Measurements from ENCODE around the gene KDM3A. TPM values are rescaled to one million over a fixed set of nuclear protein-coding genes. Genes with fewer than 3 reads are reported as not detected.
A peak's percentile ranks its signal among the peaks of the same experiment; 100 is the strongest.

Gene KDM3A, protein sequence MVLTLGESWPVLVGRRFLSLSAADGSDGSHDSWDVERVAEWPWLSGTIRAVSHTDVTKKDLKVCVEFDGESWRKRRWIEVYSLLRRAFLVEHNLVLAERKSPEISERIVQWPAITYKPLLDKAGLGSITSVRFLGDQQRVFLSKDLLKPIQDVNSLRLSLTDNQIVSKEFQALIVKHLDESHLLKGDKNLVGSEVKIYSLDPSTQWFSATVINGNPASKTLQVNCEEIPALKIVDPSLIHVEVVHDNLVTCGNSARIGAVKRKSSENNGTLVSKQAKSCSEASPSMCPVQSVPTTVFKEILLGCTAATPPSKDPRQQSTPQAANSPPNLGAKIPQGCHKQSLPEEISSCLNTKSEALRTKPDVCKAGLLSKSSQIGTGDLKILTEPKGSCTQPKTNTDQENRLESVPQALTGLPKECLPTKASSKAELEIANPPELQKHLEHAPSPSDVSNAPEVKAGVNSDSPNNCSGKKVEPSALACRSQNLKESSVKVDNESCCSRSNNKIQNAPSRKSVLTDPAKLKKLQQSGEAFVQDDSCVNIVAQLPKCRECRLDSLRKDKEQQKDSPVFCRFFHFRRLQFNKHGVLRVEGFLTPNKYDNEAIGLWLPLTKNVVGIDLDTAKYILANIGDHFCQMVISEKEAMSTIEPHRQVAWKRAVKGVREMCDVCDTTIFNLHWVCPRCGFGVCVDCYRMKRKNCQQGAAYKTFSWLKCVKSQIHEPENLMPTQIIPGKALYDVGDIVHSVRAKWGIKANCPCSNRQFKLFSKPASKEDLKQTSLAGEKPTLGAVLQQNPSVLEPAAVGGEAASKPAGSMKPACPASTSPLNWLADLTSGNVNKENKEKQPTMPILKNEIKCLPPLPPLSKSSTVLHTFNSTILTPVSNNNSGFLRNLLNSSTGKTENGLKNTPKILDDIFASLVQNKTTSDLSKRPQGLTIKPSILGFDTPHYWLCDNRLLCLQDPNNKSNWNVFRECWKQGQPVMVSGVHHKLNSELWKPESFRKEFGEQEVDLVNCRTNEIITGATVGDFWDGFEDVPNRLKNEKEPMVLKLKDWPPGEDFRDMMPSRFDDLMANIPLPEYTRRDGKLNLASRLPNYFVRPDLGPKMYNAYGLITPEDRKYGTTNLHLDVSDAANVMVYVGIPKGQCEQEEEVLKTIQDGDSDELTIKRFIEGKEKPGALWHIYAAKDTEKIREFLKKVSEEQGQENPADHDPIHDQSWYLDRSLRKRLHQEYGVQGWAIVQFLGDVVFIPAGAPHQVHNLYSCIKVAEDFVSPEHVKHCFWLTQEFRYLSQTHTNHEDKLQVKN (N-terminal part only)
- 100 to 1,000 TPM in 1 of 4 donors, 10 to 100 TPM in 3; 42.9 to 153 (median 64.9) TPM for total RNA-seq

DNA sequence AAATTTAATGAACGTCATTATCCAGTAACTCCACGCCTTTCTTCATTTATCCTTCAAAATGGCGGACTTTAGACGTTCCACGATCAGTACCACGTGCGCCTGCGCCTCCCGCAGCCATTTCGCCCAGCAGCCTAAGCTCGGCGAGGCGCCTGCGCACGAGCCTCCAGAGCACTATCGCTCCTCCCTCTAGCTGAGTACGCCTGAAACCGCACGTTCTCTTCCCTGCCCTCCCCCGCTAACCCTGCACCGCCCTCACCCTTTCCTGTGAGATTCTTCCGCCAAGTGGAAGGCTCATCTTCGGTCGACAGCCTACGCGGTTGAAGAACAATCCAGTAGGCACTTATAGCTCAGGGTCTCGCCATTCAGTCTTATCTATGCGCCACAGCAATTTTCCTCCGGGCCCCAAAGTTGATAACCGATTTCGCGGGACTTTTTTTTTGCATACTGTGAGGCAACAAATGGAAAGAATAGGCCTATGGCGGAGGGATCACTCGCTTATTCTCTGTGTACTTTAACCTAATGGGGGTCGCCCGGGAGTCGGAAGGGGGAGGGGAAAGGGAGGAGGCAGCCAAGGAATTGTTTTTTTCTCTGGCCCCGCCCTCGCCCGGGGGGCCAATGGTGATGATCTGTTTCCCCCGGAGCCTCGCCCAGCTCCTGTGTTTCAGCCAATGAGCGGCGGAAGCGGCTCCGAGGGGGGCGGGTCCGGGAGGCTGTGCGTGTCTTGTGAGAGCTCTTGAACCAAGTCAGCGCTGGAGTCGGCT, at the start of gene KDM3A:
Gene KDM3A, plus strand, starts transcription at position 741 of the 761 bp plus-strand sequence. CDS start 677 bp downstream, outside the sequence.
- WGBS: 3% methylated on average over 42 of the region's 51 CpGs
- DNase-seq (ENCODE audit: low spot score in 2 of 2): peak; percentile 100
- Histone ChIP-seq H3K36me3 (no peaks in the 10 kb centered on the region), H3K27ac (peak within 1 kb of the TSS; percentile 100), H3K9me3 (peaks cover 16% of the 10 kb centered on the region), H3K27me3 (no peaks in the 10 kb centered on the region), H3K4me1 (peaks cover 31% of the 10 kb centered on the region), H3K4me3 (peak within 1 kb of the TSS; percentile 77)
- TF ChIP-seq EP300 (IDR thresholded peaks at IDR 0.05) (no peak), POLR2AphosphoS5 (IDR thresholded peaks at IDR 0.05) (peak; percentile 29 to 86 (median 58)), POLR2A (IDR thresholded peaks at IDR 0.05) (peak in 1 of 2 donors; percentile 11)
- TF ChIP-seq, protein P1, sequence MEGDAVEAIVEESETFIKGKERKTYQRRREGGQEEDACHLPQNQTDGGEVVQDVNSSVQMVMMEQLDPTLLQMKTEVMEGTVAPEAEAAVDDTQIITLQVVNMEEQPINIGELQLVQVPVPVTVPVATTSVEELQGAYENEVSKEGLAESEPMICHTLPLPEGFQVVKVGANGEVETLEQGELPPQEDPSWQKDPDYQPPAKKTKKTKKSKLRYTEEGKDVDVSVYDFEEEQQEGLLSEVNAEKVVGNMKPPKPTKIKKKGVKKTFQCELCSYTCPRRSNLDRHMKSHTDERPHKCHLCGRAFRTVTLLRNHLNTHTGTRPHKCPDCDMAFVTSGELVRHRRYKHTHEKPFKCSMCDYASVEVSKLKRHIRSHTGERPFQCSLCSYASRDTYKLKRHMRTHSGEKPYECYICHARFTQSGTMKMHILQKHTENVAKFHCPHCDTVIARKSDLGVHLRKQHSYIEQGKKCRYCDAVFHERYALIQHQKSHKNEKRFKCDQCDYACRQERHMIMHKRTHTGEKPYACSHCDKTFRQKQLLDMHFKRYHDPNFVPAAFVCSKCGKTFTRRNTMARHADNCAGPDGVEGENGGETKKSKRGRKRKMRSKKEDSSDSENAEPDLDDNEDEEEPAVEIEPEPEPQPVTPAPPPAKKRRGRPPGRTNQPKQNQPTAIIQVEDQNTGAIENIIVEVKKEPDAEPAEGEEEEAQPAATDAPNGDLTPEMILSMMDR (IDR thresholded peaks at IDR 0.05): no peak

DNA sequence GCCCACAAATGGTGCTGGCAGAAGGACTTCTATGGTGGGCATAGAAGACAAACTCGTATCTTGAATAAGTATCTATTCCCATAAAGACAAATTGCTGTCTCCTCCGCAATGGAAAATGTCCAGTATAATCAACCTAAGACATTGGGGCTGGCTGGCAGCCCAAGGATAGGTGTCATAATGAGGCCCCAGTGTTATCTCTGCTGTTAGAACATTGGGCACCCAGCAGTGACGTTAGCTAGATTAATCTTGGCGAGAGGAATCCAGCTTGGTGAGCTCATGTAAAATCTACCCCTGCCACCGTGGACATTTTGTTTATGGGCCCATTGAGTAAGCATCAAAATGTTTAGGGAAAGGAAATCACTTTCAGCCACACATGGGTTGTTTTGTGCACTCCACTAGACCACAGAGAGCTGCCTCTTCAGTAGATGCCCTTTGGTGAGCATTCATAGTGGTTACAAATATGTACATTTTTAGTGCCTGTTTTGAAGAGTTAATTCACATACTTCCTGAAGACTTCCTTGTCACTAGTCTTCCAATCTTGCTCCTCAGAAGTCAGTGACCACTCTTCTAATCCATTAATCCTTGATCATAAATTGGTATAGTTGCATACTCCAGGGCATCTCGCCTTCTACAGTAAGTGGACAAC, 48.2 kb upstream of the KDM3A start:
- no peak for DNase-seq (ENCODE audit: low spot score in 2 of 2)
- H3K36me3 ChIP-seq: no peaks in the 10 kb centered on the region
- TF ChIP-seq, protein P1 (IDR thresholded peaks at IDR 0.05): no peak
- TF ChIP-seq POLR2AphosphoS5 (IDR thresholded peaks at IDR 0.05): no peak
- no peak for TF ChIP-seq POLR2A (IDR thresholded peaks at IDR 0.05)
- TF ChIP-seq EP300 (IDR thresholded peaks at IDR 0.05): no peak
- no peaks in the 10 kb centered on the region for H3K27me3 ChIP-seq
- H3K4me1 ChIP-seq: no peaks in the 10 kb centered on the region
- no peaks in the 10 kb centered on the region for H3K9me3 ChIP-seq
- no peak overlapping the region for H3K4me3 ChIP-seq
- H3K27ac ChIP-seq: no peak overlapping the region
- 95% methylated on average over 6 of the region's 6 CpGs for WGBS

DNA sequence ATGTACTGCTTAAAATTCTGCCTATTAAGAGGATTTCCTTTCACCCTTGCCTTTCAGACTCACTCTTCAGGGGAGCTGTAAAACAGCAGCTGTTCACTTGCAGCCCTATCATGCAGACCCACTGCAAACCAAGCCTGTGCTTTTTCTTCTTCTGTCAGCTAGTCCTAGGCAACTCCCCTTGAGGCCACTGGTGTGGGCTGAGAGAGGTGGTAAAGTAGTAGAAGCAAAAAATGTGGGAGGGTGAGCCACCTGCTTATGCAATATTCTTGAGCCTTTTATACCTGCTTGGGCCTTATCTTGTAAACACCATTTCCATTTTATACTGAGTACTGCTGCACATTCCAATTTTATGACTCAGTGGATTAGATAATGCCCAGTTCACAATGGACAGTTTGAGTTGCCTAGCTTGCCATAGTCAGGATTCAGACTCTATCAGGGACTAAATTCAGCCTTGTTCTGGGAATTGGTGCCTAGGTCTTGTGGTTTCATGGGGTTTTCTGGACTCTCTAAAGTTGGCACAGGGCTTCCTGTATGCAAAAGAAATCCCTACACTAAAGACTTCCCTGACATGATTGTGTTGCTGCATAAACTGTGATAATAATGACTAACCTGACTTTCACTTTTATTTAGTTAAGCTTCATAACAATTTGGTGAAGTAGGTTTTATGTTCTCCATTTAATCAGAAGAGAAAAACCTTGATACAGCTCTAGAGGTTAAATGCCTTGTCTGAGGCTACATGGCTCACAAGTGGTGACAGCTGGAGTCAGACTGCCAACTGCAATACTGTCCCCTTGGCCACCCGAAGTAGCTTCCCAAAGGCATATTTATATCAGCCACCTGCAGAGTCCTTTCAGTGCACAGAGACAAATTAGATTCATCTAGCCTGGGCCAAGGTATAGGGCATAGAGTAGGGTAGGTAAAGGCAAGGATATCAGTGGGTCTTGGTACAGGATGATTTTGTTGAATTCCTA, 47.4 kb upstream of the KDM3A start:
- no peaks in the 10 kb centered on the region for H3K9me3 ChIP-seq
- no peak overlapping the region for H3K27ac ChIP-seq
- no peak overlapping the region for H3K4me3 ChIP-seq
- no peaks in the 10 kb centered on the region for H3K27me3 ChIP-seq
- TF ChIP-seq POLR2AphosphoS5 (IDR thresholded peaks at IDR 0.05) (no peak), EP300 (IDR thresholded peaks at IDR 0.05) (no peak)
- 71% methylated on average over 1 of the region's 1 CpG for WGBS
- H3K4me1 ChIP-seq: no peaks in the 10 kb centered on the region
- H3K36me3 ChIP-seq: no peaks in the 10 kb centered on the region
- DNase-seq (ENCODE audit: low spot score in 2 of 2): no peak

- no peak for DNase-seq (ENCODE audit: low spot score in 2 of 2)
- WGBS: 76% methylated on average over 6 of the region's 6 CpGs
- Histone ChIP-seq H3K4me1 (no peaks in the 10 kb centered on the region), H3K36me3 (no peaks in the 10 kb centered on the region), H3K27me3 (no peaks in the 10 kb centered on the region), H3K4me3 (no peak overlapping the region), H3K9me3 (no peaks in the 10 kb centered on the region), H3K27ac (no peak overlapping the region)
- no peak for TF ChIP-seq EP300 (IDR thresholded peaks at IDR 0.05)
- no peak for TF ChIP-seq POLR2A (IDR thresholded peaks at IDR 0.05)
- no peak for TF ChIP-seq POLR2AphosphoS5 (IDR thresholded peaks at IDR 0.05)
- TF ChIP-seq, protein P1 (IDR thresholded peaks at IDR 0.05): no peak
Measured at GRCh38 chr2:86396291-86396785, 44.8 kb upstream of the KDM3A start.

Measured in suprapubic skin (tissue), 4 donors.